ENCODE data around the gene GLI1. TPM values are rescaled to one million over a fixed set of nuclear protein-coding genes. Genes with fewer than 3 reads are reported as not detected.
A peak's percentile ranks its signal among the peaks of the same experiment; 100 is the strongest.
"Not testable (repeated sequence)": the region's sequence is repeated elsewhere in the genome, so short reads cannot be mapped to it uniquely, and the experiment has no call there.

GLI1 gene
- 0.17 and 0.47 TPM in 2 replicates for total RNA-seq

DNA sequence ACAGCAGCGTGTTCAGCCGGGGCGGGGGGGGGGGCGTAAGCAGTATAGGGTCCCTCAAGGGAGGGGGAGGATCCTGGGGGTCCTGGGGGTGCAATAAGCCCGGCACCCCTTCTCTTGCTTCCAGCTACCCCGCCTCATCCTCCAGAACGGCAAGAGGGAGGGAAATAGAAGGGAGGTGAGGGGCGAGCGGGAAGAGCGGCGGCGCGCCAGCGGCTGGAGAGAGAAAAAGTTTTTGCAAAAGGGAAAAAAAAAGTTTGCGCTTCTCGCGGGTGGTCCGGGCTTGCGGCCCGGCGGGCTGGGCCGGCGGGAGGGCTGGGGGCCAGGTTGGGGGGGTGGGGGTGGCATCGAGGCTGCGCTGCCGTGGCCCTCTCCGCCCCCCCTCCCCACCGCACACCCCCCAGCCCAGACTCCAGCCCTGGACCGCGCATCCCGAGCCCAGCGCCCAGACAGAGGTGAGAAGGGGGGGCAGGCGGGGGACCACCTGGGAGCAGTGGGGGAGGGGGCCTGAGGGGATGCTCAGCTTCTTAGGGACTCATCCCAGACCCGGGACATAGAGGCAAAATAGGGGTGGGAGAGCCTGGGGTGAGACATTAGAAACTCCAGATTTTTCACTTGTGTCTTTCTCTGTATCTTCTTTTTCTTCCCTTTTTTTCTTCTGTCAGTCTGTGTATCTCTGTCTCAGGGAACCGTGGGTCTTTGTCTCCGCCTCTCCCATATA is at the start of gene GLI1:
TSS of gene GLI1 (plus strand) at position 36 of the 718 bp plus-strand sequence. CDS start 3,907 bp downstream, outside the sequence.
- no peak for DNase-seq

DNA sequence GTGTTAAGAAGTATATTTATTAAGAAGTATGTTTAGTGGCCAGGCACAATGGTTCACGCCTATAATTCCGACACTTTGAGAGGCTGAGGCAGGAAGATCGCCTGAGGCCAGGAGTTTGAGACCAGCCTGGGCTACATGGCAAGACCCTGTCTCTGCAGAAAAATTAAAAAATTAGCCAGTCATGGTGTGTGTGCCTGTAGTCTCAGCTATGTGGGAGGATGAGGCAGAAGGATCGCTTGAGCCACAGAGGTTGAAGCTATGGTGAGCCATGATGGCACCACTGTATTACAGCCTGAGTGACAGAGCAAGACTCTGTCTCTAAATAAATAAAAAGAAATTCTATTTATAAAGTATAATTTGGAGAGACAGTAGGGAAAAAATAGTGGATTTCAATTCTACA is 49.1 kb upstream of the GLI1 start:
- DNase-seq = no peak

DNA sequence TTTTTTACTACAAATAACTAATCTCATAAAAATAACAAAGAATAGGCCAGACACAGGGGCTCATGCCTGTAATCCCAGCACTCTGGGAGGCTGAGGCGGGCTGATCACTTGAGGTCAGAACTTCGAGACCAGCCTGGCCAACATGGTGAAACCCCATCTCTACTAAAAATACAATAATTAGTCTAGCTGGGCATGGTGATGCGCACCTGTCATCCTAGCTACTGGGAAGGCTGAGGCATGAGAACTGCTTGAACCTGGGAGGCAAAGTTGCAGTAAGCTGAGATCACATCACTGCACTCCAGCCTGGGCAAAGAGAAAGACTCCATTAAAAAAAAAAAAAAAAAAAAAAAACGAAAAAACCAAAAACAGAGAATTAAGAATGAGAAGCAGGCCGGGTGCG is 45.4 kb upstream of the GLI1 start:
- not testable (repeated sequence) for DNase-seq

DNA sequence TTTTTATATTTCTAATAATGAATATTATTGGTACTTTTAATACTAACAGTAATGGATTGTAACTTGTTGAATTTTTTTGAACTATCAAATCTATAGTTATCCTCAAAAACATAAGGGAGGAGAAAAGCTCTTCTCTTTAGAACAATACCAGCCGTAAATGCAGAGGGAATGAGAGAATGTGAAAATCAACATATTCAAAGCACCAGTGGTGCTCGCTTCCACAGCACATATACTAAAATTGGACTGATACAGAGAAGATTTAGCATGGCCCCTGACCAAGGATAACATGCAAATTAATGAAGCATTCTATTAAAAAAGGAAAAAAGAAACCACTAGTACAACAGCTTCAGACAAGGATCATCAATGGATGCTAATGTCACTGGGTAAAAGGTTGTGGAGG is 44.5 kb upstream of the GLI1 start:
- DNase-seq = no peak

DNA sequence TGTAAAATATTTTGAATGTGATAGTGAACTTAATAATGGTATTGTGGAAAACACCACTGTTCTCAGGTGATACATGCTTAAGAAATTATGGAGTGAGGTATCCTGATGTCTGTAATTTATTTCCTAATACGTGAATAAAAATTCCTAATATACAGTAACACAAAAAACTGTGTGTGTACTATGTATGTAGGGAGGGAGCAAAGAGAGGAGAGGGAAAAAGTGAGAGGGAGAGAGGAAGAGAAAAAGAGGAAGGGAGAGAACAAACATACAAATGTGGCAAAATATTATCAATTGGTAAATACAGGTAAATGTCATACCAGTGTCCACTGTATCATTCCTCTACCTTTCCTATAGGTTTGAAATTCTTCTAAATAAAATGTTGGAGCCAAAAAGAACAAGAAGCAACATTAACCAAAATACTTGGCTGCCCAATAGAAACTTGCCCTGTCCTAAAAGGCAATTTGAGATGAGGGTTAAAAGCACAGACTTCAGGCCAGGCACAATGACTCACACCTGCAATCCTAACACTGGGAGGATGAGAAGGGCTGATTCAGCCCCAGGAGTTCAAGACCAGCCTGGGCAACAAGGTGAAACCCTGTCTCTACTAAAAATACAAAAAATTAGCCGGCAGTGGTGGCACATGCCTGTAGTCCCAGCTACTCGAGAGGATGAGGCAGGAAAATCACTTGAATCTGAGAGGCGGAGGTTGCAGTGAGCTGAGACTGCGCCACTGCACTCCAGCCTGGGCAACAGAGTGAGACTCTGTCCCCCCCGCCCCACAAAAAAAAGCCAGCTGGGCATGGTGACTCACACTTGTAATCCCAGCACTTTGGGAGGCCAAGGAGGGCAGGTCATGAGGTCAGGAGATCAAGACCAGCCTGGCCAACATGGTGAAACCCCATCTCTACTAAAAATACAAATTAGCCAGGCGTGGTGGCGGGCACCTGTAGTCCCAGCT is 43.3 kb upstream of the GLI1 start:
- no peak for DNase-seq

DNA sequence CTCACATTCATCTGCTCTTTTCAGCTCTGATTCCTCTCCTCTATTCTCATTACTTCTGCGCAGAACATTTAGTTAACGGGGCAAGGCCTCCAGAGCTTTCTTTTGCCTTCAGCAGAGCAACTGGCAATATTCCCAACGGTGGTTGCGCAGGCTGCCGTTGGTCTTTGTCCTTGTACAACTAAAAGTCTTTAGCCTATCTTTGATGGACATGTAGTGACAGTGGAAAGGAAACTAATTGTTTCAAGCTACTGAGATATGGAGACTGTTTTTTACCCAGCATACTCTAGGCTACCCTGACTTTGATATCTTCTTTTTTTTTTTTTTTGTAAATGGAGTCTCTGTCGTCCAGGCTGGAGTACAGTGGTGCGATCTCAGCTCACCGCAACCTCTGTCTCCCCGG is 41.3 kb upstream of the GLI1 start:
- no peak for DNase-seq

DNA sequence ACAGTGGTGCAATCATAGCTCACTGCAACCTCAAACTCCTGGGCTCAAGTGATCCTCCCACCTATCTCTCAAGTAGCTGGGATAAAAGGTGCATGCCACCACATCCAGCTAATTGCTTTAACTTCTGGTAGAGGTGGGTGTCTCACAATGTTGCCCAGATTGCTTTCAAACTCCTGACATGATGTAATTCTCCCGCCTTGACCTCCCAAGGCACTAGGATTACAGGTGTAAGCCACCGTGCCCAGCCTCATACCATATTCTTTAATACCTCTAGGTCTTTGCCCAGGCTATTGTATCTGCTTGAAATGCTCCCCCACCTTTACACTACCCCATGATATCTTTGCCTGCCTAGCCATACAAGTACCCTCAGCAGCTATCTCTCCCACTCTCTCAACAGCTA is 40.1 kb upstream of the GLI1 start:
- DNase-seq = no peak

DNA sequence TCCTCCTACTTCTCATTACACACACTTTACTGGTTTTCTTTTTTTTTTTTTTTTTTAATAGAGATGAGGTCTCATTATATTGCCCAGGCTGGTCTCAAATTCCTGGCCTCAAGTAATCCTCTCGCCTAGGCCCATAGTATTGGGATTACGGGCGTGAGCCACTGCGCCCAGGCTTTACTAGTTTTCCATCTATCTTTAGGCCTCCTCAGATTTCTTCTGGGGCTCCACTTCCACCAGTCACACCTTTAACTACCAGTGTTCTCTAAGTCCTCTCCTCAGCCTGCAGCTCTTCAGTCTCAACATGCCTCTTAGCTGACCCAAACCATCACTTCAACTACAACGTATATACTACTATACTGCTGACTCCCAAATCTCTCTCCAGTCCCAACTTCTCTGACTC is 39.1 kb upstream of the GLI1 start:
- no peak for DNase-seq

DNA sequence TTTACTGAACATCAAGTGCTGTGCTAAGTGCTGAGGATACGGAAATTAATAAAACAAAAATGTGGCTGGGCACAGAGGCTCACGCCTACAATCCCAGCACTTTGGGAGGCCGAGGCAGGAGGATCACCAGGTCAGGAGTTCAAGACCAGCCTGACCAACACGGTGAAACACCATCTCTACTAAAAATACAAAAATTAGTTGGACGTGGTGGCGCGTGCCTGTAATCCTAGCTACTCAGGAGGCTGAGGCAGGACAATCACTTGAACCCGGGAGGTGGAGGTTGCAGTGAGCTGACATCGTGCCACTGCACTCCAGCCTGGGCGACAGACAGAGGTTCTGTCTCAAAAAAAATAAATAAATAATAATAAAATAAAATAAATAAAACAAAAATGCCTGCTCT is 32.6 kb upstream of the GLI1 start:
- DNase-seq = not testable (repeated sequence)

DNA sequence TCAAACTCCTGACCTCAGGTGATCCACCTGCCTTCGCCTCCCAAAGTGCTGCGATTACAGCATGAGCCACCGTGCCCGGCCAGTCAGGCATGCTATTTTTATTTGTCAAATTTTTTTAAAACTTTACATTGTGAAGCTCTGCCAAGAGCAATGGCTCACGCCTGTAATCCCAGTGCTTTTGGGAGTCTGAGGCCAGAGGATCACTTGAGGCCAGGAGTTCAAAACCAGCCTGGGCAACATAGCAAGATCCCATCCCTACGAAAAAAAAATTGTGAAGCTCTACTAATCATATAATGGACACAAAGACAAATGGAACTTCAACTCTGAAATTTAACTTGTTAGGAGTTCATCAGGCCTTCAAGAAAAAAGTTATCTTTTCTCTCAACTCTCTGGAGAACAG is 30.6 kb upstream of the GLI1 start:
- DNase-seq = no peak

DNA sequence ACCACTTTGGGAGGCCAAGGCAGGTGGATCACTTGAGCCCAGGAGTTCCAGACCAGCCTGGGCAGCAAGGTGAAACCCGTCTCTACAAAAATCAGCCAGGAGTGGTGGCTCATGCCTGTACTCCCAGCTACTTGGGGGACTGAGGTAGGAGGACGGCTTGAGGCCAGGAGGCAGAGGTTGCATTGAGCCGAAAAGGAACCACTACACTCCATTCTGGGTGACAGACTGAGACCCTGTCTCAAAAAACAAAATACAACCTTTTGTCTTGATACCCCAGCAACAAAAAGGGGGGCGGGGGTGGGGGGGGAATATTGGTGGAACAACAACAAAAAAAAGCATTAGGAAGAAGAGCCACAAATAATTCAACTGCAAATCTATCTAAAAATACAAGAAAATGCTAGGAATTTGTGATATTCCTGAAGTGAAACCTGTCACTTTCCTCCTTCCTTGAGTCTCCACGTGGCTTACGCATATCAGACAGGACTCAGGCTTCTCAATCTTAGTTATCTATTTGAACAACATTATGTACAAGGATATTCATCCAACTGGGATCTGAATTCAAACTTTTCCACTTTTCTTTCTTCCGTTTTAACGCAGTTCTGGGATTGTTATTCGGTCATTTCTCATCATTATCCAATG is 30.0 kb upstream of the GLI1 start:
- peak; percentile 35 for DNase-seq

DNA sequence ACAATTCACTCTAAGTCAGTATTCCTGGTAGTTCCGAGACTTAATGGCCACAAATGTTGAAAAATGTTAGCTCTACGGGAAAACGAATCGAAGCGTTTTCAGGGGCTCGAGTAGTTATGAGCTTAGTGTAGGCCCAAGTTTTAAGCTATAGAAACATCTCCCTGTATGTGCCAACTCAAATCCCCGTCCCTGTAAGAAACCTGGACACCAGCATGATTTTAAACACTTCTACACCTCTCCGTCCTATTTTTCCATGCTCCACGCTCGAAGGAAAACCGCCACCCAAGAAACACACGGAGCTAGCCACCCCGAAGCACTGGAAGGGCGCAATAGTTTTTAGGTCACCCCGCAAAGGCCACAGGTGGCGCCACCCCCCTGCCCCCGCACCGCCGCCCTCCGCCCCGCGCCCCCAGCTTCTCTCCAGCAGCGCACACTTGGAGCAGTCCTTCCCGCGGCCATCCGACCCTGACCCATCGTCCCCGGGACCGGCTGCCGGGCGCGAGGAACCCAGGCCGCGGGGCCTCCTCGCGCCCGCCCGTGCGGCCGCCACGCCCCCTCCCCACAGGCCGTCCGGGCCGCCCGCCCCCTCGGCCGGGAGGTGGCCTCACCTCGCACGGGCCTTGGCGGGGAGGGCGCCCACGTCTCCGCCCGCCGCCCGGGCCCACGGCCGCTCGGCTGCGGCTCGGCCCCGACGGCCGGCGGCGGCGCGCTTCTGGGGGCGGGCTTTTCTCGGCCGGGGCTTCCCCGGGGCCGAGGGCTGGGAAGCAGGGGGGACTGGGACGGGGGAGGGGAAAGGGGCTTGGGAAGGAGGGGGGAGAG is 29.3 kb upstream of the GLI1 start:
- peak; percentile 43 for DNase-seq

DNA sequence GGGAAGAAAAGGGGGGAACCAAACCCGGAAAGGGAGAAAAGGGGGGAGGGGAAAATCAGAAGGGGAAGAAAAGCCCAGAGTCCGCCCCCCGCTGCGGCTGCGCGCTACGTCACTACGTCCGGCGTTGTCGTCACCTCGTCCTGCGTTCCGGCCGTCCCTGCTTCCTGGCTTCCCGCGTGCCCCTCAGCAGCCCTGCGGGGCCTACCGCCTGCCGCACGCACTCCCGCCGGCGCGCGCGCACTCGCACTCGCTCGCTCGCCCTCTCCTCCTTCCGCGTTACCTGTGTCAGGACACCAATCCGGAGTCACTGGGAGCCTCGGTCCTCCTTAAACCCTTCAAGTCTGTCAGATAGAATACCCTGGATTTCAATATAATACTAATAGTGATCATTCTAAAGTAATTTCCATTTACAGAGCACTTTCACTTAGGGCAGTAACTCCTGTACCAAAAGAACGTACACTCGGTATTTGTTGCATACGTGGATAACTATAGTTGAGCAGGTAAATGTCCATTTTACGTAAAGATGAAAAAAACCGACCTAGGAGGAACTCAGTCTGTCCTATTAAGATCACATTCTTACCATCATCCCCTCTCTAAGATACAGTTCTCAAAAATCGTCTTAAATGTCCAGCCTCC is 28.5 kb upstream of the GLI1 start, which contains the start of gene R3HDM2:
TSS of gene R3HDM2 (minus strand) at position 113 of the 636 bp plus-strand sequence. CDS start 120,615 bp downstream, outside the sequence.
- DNase-seq = peak; percentile 97

DNA sequence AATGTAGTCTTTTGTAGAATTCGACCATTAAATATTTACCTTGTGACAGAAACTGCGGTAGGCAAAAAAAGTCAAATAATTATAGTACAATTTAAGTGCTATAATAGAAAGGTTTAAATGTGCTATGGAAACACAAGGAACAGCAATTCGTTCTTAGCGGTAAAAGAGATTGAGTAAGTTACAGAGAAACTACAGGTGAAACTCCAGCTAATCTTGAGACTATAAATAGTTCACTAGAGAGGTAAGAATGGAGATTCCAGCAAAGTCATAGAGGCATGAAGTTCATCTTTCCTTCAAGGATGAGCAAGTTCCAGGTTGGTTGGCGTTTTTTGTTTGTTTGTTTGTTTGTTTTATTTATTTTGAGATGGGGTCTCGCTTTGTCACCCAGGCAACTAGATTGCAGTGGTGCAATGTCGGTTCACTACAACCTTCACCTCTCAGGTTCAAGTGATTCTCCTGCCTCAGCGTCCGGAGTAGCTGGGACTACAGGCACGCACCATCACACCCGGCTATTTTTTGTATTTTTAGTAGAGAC is 27.9 kb upstream of the GLI1 start:
- DNase-seq = no peak

DNA sequence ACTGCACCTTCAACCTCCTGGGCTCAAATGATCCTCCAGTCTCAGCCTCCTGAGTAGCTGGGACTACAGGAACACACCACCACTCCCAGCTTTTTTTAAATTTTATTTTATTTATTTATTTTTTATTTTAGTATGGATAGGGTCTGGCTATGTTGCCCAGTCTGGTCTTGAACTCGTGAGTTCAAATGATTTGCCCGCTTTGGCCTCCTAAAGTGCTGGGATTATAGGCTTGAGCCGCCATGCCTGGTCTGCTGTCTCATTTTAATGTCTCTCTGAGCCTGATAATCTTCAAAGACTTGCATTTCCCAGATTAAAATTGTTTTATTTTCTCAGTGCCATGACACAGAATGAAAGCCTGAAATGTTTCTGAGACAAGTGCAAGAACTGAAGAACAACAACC is 26.2 kb upstream of the GLI1 start:
- DNase-seq = no peak

DNA sequence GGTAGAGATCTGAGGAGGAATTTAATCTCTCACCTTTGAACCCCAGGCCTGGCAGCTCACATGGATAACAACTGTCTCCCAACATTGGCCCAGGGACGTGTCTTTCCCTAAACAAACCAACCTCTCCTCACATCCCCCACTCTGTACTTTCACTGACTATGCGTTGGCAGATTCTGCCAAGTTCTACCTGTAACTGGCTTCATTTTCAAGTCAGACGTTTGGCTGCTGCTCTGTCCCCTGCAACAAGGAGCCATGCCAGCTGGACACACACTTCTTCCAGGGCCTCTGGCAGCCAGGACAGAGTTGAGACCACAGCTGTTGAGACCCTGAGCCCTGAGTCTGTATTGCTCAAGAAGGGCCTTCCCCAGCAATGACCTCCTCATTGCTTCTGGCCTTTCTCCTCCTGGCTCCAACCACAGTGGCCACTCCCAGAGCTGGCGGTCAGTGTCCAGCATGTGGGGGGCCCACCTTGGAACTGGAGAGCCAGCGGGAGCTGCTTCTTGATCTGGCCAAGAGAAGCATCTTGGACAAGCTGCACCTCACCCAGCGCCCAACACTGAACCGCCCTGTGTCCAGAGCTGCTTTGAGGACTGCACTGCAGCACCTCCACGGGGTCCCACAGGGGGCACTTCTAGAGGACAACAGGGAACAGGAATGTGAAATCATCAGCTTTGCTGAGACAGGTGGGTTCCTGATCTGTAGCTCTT is 24.9 kb upstream of the GLI1 start, which contains the start of gene INHBC:
TSS of gene INHBC (plus strand) at position 268 of the 707 bp plus-strand sequence. CDS start at position 371, 103 bp downstream.
- DNase-seq = no peak

DNA sequence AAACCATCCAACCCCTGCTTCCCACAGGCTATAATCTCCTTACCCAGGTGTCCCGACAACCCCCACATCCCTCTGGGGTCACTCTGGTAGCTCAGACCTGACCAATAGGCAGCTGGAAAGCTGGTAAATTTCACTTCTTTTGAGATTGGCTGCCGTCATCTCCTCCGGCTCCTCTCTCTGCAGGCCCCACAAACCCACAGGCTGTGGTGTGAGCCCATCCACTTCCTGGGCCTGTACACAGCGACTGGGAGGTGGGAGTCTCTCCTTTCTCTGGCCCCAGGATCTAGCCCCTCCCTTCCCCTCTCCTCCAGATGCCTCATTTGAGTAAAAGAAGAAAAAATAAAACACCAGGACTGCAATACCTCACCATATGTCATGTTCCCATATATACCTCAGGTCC is 24.3 kb upstream of the GLI1 start:
- DNase-seq = no peak

DNA sequence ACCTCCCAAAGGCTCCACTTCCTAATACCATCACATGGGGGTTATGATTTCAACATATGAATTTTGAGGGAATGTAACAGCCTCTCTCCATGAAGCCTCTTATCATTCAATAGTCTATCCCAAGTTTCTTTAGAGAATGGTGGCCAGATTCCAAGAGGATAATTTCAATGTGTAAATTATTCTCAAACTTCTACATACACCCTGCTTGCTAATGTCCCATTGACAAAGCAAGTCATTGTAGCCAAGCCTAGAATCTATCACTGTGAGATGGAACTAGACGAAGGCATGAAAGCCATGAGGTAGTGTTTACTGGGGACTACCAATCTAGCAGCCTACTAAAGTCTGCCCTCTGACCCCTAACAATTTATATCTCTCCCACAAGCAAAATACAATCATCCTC is 21.2 kb upstream of the GLI1 start:
- no peak for DNase-seq

DNA sequence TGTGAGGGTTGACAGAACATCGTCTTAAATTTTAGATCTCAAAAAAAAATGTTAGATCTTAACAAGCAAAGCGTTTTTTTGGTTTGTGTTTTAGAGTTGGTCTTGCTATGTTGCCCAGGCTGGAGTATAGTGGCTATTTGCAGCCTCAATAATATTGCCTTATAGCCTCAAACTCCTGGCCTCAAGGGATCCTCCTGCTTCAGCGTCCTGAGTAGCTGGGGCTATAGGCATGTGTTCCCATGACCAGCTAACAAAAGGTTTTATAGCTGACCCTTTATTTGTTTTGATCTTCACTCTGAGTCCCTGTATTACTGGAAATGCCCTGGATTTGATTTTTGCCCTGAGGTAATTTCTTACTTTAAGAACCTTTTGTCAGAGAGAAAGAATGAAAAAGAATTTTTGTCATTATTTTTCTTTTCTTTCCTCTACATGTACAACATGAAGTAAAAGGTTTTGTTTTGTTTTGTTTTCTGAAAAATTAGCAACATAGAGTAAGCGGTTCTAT is 19.8 kb upstream of the GLI1 start:
- no peak for DNase-seq

DNA sequence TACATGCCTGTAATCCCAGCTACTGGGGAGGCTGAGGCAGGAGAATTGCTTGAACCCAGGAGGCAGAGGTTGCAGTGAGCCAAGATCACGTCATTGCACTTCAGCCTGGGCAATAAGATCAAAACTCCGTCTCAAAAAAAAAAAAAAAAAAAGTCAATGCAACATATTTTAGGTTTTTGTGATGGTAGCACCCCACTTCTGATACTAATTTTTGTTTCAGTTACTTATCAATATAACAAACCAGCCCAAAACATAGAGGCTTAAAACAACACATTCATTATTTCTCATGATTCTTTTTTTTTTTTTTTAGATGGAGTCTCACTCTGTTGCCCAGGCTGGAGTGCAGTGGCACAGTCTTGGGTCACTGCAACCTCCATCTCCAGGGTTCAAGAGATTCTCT is 18.2 kb upstream of the GLI1 start:
- not testable (repeated sequence) for DNase-seq

Data from dermis blood vessel endothelial cell (primary cell).